Measurements from ENCODE around the gene STX2. TPM values are rescaled to one million over a fixed set of nuclear protein-coding genes. Genes with fewer than 3 reads are reported as not detected.
"Not testable (repeated sequence)": the region's sequence is repeated elsewhere in the genome, so short reads cannot be mapped to it uniquely, and the experiment has no call there.

Gene STX2
- total RNA-seq = 19.6 TPM
- long read RNA-seq, transcript STX2-201 (10 exons, 3,331 nt) = major isoform, 20 of 41 reads
- long read RNA-seq, partial matches to known transcripts = 11 of 41 reads
- long read RNA-seq, other reads (novel, unspliced or antisense) = 10 of 41 reads

DNA sequence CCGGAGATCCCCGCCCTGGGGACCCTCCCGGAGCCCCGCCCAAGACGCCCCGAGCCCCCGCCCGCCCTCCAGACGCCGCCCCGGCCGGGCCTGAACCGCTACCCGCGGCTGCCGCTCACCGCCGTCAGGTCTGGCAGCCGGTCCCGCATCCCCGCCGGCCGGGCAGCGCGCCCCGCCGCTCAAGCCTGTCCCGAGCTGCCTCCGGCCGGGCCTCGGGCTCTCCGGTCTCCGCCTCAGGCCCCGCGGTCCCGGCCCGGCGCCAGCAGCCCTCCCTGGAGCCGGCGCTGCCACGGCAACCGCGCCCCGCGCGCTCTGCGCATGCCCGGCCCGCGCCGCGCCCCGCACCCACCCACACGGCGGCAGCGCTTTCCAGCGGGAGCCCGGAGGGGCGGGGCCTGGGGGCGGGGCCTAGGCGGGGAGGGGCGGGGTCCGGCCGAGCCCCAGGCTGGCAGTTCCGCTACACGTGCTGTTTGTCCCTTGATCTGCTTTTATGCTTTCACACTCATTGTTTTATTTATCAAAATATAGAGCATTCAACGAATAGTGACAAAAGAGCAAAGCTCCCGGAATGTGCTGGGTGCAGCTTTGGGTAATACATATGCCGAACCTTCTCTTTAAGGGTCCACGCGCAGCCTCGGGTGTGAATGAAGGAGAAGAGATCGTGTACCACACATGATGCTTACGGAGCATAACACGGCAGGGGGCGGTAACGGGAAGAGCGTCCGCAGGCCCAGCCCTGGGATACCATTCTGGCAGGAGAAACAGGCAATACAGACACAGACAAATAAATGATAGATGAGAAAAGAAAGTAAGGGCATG lies at the start of gene STX2:
TSS of gene STX2 (minus strand) at position 300 of the 819 bp plus-strand sequence. CDS start at position 149, 151 bp downstream.
- DNase-seq (ENCODE audit: low spot score) = peak; percentile 94
- intact Hi-C loops (cut with DNase I) = loop anchor here (1.0 kb wide), 1 partner anchor 32 kb away; no protein-coding TSS in a partner anchor

DNA sequence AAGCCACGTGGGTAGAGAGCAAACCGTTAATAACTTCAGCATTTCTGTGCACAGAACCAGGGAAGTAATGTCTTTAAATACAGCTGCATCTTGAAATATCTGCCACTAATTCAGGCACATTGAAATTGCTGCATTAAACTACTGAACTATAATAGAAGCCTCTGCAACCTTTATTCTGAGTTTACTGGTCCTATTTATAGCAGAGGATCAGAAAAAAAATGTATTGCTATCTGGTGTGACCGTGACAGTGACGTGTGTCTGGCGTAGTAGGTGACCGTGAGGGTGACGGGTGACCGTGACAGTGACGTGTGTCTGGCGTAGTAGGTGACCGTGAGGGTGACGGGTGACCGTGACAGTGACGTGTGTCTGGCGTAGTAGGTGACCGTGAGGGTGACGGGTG lies 48.1 kb upstream of the STX2 start:
- DNase-seq (ENCODE audit: low spot score); intact Hi-C loops (cut with DNase I): not testable (repeated sequence)

GRCh38 chr12:130881548-130881947 lies 42.5 kb upstream of the STX2 start:
- intact Hi-C loops (cut with DNase I) = no loop called here
- no peak for DNase-seq (ENCODE audit: low spot score)

DNA sequence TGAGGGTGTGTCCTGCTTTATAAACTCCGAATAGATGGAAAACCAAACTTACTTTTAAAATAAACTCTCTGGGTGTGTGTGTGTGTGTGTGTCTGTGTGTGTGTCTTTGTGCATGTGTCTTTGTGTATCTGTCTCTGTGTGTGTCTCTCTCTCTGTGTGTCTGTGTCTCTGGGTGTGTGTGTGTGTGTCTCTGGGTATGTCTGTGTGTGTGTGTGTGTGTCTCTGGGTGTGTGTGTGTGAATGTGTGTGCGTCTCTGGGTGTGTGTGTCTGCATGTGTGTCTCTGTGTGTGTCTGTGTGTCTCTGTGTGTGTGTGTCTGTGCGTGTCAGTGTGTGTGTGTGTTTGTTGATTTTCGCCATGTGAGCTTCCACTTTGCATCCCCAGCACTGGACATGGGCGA lies 42.0 kb upstream of the STX2 start:
- DNase-seq (ENCODE audit: low spot score) = no peak
- intact Hi-C loops (cut with DNase I) = no loop called here

GRCh38 chr12:130880411-130880885 lies 41.4 kb upstream of the STX2 start:
- intact Hi-C loops (cut with DNase I) = no loop called here
- DNase-seq (ENCODE audit: low spot score) = peak; percentile 31

DNA sequence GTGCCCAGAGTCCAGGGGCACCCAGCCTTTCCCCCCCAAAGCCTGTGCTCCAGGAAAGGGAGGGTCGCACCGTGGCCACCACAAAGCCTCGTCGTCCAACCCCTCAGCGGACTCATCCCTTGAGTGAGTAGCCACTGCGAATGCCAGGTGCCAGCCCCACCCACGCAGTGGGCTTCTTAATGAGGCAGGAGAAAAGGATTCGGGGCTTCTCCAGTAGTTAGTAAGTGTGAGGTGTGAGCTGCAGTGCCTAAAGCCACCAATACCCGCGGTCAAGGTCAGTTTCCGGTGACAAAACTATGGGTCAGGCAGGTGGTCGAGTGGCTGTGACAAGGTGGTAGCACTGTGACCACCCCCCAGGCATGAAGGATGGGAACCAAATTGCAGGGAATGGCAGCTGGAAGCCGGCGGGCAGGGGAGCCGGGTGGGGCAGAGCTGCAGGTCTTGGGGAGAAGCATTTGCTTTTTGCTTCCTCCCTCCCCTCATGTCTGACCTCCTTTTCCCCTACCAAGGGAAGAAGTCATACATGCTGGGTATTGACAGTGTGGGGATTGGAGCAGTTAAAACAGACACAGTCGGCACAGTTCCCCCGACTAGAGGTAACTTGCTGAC lies 40.8 kb upstream of the STX2 start:
- intact Hi-C loops (cut with DNase I) = no loop called here
- DNase-seq (ENCODE audit: low spot score) = peak; percentile 27

GRCh38 chr12:130879212-130879686 lies 40.2 kb upstream of the STX2 start:
- intact Hi-C loops (cut with DNase I) = no loop called here
- peak; percentile 44 for DNase-seq (ENCODE audit: low spot score)

- peak; percentile 39 for DNase-seq (ENCODE audit: low spot score)
These were observed 39.4 kb upstream of the STX2 start for GRCh38 chr12:130878193-130879185.

DNA sequence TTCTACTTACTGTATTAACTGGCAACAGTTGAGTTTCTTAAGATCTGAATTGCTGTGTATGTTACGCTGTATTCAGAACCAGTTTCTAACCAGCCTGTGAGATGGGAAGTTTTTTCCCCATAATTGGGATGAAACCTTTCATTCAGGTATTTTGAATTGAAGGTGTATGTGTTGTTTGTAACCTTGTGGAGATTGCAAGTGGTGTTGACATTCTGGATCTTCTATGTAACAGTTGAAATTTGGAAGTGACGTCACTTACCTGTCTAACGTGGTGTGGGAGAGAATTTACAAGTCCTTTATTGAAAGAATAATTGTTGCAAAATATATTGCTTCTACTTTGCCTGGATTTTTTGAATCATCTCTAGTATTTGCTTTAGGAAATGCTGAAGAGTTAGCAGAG lies 38.3 kb upstream of the STX2 start:
- no peak for DNase-seq (ENCODE audit: low spot score)
- intact Hi-C loops (cut with DNase I) = no loop called here

More at GRCh38 chr12:130878193-130879185, 39.4 kb upstream of the STX2 start:
- intact Hi-C loops (cut with DNase I) = no loop called here

DNA sequence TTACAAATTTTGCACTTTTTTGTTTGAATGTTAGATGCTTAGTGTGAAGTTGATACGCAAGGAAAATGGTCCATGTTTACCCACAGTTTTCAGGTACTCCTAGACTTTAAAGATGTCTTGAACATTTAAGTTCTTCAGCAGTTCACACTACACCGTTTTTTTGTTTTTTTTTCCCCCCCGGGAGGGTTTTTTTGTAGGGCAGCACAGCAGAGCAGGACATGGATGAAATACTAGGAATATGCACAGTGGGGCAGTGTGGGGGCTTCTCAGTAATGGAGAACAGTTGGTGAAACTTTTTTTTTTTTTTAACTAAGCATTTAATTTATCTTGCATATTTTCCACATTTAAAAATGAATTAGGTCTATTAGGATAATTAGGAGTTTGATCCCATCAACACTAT lies 37.7 kb upstream of the STX2 start:
- intact Hi-C loops (cut with DNase I) = no loop called here
- DNase-seq (ENCODE audit: low spot score) = no peak

DNA sequence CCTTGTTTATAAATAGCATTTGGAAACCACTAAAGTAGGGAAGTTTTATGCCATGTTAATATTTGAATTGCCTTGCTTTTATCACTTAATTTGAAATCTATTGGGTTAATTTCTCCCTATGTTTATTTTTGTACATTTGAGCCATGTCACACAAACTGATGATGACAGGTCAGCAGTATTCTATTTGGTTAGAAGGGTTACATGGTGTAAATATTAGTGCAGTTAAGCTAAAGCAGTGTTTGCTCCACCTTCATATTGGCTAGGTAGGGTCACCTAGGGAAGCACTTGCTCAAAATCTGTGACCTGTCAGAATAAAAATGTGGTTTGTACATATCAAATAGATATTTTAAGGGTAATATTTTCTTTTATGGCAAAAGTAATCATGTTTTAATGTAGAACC lies 37.2 kb upstream of the STX2 start:
- intact Hi-C loops (cut with DNase I) = no loop called here
- no peak for DNase-seq (ENCODE audit: low spot score)

- peak; percentile 50 for DNase-seq (ENCODE audit: low spot score)
- intact Hi-C loops (cut with DNase I) = not testable (repeated sequence)
These were observed 36.7 kb upstream of the STX2 start for GRCh38 chr12:130875708-130876107.

- intact Hi-C loops (cut with DNase I) = no loop called here
- DNase-seq (ENCODE audit: low spot score) = peak; percentile 1
These were observed 36.1 kb upstream of the STX2 start for GRCh38 chr12:130875193-130875592.

GRCh38 chr12:130874696-130875095 lies 35.6 kb upstream of the STX2 start:
- intact Hi-C loops (cut with DNase I) = no loop called here
- DNase-seq (ENCODE audit: low spot score) = peak; percentile 10

DNA sequence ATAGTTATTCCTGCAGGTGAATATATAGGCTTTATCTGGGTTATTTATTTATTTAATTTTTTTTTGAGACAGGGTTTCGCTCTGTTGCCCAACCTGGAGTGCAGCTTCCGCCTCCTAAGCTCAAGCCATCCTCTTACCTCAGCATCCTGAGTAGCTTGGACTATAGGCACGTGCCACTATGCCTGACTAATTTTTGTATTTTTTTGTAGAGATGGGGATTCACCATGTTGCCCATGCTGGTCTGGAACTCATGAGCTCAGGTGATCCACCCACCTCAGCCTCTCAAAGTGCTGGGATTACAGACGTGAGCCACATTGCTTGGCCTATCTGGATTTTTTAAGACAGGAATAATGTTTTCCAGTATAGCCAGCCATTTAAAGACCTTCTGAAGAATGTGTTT lies 34.8 kb upstream of the STX2 start:
- intact Hi-C loops (cut with DNase I) = no loop called here
- peak; percentile 22 for DNase-seq (ENCODE audit: low spot score)

DNA sequence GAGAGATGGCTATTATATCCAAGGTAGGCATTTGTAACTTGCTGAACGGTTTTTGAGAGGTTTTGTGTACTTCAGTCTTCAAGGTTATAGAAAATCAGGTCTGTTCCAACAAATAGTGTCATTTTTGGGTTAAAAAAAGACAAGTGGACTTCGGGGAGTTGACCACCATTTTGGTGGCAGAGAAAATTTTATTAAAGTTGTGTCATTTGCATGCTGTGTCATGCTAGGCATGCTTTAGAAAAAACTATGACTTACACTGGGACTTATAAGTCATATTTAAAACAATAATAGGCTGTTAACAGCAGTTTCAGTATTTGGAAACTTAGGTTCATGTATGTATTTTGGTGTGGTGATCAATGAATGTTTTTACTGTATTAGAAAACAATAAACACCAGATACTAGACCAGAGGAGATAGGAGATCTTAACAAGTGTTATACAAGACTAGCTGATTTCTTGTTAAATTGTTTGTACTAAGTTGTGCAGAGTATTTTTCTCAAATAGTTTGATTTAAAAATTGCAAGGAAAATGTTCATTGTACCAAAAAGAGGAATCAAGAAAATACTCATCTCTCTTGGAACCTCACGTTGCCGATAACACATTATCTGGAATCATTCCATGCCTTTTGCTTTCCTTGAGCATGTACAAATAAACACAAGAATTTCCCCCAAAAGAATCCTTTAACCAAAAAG lies 34.2 kb upstream of the STX2 start:
- DNase-seq (ENCODE audit: low spot score) = no peak
- intact Hi-C loops (cut with DNase I) = no loop called here

- intact Hi-C loops (cut with DNase I) = loop anchor here (1.0 kb wide), 1 partner anchor 37 kb away; no protein-coding TSS in a partner anchor
These were observed 33.4 kb upstream of the STX2 start for GRCh38 chr12:130872179-130873096.

More at GRCh38 chr12:130872179-130873096, 33.4 kb upstream of the STX2 start:
- DNase-seq (ENCODE audit: low spot score) = peak; percentile 12

Data from cardiac septum (tissue), 1 donor.